ENCODE results near the gene STXBP6. TPM values are rescaled to one million over a fixed set of nuclear protein-coding genes. Genes with fewer than 3 reads are reported as not detected.

Gene STXBP6
- total and polyA plus RNA-seq, 12 donors, result 0.06 to 3.7 (median 0.68) TPM

GRCh38 chr14:24845851-24846250 is 204.1 kb downstream of the STXBP6 start:
- H3K4me3 ChIP-seq, result no peak overlapping the region
- no peaks in the 10 kb centered on the region for H3K4me1 ChIP-seq (replicated peaks in 1 of 2)
- H3K9me3 ChIP-seq (replicated peaks in 1 of 3), result no peaks in the 10 kb centered on the region
- no peak overlapping the region for H3K27ac ChIP-seq
- no peaks in the 10 kb centered on the region for H3K36me3 ChIP-seq (replicated peaks in 1 of 2)
- no peaks in the 10 kb centered on the region for H3K27me3 ChIP-seq
- TF ChIP-seq POLR2A (IDR thresholded peaks at IDR 0.05), result no peak
- TF ChIP-seq, protein P1, sequence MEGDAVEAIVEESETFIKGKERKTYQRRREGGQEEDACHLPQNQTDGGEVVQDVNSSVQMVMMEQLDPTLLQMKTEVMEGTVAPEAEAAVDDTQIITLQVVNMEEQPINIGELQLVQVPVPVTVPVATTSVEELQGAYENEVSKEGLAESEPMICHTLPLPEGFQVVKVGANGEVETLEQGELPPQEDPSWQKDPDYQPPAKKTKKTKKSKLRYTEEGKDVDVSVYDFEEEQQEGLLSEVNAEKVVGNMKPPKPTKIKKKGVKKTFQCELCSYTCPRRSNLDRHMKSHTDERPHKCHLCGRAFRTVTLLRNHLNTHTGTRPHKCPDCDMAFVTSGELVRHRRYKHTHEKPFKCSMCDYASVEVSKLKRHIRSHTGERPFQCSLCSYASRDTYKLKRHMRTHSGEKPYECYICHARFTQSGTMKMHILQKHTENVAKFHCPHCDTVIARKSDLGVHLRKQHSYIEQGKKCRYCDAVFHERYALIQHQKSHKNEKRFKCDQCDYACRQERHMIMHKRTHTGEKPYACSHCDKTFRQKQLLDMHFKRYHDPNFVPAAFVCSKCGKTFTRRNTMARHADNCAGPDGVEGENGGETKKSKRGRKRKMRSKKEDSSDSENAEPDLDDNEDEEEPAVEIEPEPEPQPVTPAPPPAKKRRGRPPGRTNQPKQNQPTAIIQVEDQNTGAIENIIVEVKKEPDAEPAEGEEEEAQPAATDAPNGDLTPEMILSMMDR (IDR thresholded peaks at IDR 0.05), result no peak
- DNase-seq, result no peak
- WGBS, 4 donors, result 75 to 87% (median 82%) methylated on average over 2 of the region's 2 CpGs
- intact Hi-C loops (cut with DNase I), result no loop called here

- no peak for DNase-seq
- H3K27me3 ChIP-seq, result no peaks in the 10 kb centered on the region
- intact Hi-C loops (cut with DNase I), result no loop called here
Observed at GRCh38 chr14:24844011-24844410, 205.9 kb downstream of the STXBP6 start.

GRCh38 chr14:24843494-24843893 is 206.5 kb downstream of the STXBP6 start:
- no peak overlapping the region for H3K27ac ChIP-seq
- intact Hi-C loops (cut with DNase I), result no loop called here
- TF ChIP-seq, protein P1 (IDR thresholded peaks at IDR 0.05), result no peak
- no peak for TF ChIP-seq POLR2A (IDR thresholded peaks at IDR 0.05)
- H3K4me1 ChIP-seq (replicated peaks in 1 of 2), result no peaks in the 10 kb centered on the region
- no peaks in the 10 kb centered on the region for H3K36me3 ChIP-seq (replicated peaks in 1 of 2)
- H3K9me3 ChIP-seq (replicated peaks in 1 of 3), result no peaks in the 10 kb centered on the region
- no peak for DNase-seq
- 69 to 83% (median 76%) methylated on average over 2 of the region's 2 CpGs for WGBS, 4 donors
- no peak overlapping the region for H3K4me3 ChIP-seq
- no peaks in the 10 kb centered on the region for H3K27me3 ChIP-seq

More at GRCh38 chr14:24844011-24844410, 205.9 kb downstream of the STXBP6 start:
- no peaks in the 10 kb centered on the region for H3K4me1 ChIP-seq (replicated peaks in 1 of 2)
- WGBS, 4 donors, result 90 to 99% (median 96%) methylated on average over 5 of the region's 5 CpGs
- TF ChIP-seq, protein P1 (IDR thresholded peaks at IDR 0.05), result no peak
- TF ChIP-seq POLR2A (IDR thresholded peaks at IDR 0.05), result no peak
- no peaks in the 10 kb centered on the region for H3K9me3 ChIP-seq (replicated peaks in 1 of 3)
- no peak overlapping the region for H3K4me3 ChIP-seq
- no peaks in the 10 kb centered on the region for H3K36me3 ChIP-seq (replicated peaks in 1 of 2)
- H3K27ac ChIP-seq, result no peak overlapping the region

DNA sequence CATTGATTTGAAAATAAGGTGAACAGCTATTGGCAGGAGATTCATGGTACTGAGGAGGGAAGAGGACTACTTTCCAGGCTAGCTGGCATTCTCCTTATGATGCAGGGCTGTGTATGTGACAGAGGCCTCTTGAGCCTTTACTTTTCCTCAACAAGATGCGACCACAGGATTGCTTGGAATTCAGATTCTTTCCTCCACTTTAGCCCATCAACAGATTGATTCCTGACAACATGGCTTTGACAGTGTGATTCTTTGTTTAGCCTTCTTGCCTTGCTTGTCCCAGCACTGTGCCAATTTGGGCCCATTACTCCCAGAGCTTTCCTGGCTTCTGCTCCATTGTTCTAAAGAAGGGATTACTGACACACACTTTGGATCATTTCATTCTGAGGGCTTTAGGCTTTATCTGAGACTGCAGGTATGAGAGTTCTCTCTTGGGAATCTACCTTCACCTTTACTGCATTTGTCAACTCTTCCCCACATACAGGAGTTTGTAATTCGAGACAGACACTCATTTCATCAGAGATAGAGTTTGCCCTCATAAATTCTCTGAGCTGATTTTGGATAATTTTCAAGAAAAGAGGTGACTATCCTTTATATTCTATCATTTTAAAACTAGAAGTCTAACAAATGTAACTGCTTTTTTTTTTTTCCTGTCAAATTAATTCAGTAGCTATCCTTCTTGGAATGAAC is 209.6 kb downstream of the STXBP6 start:
- Histone ChIP-seq H3K27me3 (no peaks in the 10 kb centered on the region), H3K4me3 (no peak overlapping the region), H3K36me3 (replicated peaks in 1 of 2) (no peaks in the 10 kb centered on the region), H3K4me1 (replicated peaks in 1 of 2) (no peaks in the 10 kb centered on the region), H3K9me3 (replicated peaks in 1 of 3) (no peaks in the 10 kb centered on the region), H3K27ac (no peak overlapping the region)
- TF ChIP-seq, protein P1 (IDR thresholded peaks at IDR 0.05), result no peak
- TF ChIP-seq POLR2A (IDR thresholded peaks at IDR 0.05), result no peak
- 79 to 89% (median 82%) methylated on average over 2 of the region's 2 CpGs for WGBS, 4 donors
- intact Hi-C loops (cut with DNase I), result no loop called here
- DNase-seq, result no peak
